Astrocyte of the hippocampus (primary cell): Measurements from ENCODE around the gene UBE2G1.
A peak's percentile ranks its signal among the peaks of the same experiment; 100 is the strongest.
"Not testable (repeated sequence)": the region's sequence is repeated elsewhere in the genome, so short reads cannot be mapped to it uniquely, and the experiment has no call there.

Source experiments
- DNase-seq: peaks from one replicate; pipeline ENCODE4 v3.0.0; 2011; ENCODE audit warnings: low read depth, low spot score

UBE2G1 gene

DNA sequence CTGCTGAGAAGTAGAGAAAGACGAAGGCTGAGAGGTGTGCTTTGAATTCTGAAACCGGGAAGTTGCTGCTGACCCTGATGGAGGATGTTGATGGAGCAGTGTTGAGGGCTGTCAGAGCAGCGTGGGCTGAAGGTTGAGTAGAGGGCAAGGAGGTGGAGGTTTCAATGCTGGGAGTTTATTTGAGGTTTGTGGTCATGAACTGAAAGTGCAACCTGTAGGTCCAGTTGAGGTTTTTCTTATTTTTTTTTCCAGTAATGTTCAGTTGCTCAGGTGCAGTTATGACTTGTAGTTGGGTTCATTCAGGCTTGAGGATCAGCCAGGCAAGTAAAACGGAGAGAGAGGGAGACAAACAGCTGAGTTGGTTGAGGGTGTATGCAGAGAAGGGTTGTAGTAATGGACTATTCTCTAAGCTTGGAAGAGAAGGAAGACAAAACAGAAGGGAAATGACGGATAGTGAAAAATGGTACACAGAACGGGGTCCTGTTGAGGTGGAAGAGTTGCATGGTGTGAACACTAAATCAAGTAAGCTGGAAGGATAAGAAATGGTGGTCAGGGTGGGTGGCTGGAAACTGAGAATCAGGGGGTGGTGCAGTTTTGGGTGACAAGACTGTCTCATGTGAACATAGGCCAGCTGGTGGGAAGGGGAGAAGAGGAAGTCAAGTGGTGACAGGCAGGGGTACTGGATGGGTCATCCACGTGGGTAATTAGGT is 8.7 kb upstream of the UBE2G1 start:
- DNase-seq, result no peak

DNA sequence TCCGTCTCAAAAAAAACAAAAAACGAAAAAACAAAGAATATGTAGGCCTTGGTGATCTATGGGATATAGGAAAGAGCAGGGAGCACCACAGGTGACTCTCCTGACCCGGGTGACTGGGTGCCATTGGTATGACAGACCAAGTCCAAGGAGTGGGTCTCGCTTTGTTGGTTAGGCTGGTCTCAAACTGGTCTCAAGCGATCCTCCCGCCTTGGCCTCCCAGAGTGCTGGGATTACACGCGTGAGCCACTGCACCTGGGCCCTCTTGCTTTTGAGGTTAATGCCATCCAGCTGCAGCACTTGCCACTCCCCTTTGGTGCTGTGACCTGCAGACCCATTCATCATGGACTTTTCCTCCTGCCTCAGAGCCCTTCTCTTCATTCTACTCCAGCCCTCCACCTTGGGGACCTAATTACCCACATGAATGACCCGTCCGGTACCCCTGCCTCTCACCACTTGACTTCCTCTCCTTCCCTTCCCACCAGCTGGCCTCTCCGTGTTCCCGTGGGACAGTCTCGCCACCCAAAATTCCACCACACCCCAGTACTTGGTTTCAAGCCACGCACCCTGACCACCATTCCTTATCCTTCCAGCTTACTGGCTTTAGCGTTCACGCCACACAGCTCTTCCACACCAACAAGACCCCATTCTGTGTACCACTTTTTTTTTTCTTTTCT is 3.2 kb upstream of the UBE2G1 start:
- no peak for DNase-seq

DNA sequence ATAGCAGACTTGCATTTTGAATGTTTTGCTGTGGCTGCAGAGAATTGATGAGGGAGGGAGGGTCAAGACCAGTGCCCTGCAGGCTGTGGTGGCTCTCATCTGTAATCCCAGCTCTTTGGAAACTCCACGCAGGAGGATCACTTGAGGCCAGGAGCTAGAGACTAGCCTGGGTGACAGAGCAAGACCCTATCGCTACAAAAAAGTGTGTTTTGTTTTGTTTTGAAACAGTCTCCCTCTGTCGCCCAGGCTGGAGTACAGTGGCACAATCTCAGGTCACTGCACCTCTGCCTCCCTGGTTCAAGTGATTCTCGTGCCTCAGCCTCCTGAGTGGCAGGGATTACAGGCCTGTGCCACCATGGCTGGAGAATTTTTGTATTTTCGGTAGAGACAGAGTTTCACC is 1.9 kb upstream of the UBE2G1 start:
- no peak for DNase-seq

DNA sequence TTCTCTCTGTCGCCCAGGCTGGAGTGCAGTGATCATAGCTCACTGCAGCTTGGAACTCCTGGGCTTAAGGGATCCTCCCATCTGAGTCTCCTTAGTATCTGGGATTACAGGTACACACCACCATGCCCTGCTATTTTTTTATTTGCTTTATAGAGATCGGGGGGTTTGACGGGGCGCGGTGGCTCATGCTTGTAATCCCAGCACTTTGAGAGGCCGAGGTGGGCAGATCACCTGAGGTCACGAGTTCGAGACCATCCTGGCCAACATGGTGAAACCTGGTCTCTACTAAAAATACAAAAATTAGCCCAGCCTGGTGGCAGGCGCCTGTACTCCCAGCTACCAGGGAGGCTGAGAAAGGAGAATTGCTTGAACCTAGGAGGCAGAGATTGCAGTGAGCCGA is 702 bp upstream of the UBE2G1 start:
- not testable (repeated sequence) for DNase-seq

DNA sequence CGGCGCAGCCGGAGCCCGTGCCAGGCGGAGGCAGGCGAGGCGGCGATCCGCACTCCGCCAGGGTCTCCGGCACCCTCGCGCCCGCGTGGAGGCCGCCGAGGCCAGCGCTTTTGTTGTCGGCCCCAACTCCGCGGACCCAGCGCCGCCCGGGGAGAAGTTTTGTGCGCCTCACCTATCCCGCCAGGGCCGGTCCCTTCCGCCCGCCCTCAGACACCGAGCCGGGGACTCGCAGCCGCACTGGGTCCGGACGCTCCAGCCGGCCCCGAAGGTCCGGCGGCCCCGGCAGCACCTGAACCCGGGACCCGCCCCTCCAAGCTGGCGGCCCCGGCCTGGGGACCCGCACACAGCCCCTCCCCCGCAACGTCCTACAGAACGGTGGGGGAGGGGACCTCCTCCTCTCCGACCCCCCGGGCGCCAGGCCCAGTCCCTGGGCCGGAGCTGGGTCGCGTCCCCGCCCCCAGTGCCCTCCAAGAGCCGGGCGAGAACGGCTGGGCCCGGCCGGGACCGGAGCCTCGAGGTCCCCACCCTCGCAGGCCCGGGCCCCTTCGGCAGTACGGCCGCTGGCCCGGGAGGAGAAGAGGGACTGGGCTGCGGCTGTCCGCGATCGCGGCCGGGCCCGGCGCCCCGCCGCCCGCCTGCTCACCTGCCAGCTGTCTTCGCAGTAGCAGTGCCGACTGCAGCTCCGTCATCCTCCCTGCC is 698 bp downstream of the UBE2G1 start:
- peak; percentile 59 for DNase-seq

DNA sequence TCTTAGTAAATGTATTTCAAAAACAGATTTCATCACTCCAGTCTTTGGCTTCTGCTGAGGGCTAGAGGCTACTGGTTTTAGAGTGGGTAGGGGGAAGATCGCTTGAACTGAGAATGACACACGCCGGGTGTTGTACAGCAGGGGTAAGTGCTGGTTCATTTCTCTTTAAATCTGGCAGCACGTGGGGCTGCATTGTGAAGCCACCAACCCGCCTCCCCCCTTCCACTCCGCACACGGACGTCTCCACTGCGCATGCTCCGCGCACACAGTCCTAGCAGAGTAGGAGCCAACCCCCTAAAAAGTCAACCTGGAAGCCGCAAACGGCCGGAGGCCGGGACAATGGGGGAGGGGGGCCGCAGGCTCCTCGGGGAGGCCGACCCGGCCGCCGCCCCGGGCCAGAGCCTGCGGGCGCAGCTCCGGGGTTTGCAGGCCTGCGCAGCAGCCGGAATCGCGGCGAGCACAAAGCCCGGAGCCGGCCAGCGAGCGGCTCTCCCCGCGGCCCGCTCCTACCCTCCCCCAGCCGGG is 1.3 kb downstream of the UBE2G1 start:
- DNase-seq, result peak; percentile 95

DNA sequence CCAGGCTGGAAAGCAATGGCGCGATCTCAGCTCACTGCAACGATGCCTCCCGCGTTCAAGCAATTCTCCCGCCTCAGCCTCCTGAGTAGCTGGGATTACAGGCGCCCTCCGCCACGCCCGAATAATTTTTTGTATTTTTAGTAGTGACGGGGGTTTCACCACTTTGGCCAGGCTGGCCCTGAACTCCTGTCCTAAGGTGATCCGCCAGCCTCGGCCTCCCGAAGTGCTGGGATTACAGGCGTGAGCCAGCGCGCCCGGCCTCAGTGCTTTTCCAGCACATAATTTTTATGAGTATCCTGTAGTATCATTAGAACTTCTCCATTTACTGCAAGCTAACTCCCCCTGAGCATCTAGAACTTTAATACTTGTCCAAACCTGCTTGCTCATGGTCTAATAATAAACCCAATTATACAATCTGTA is 1.8 kb downstream of the UBE2G1 start:
- no peak for DNase-seq

DNA sequence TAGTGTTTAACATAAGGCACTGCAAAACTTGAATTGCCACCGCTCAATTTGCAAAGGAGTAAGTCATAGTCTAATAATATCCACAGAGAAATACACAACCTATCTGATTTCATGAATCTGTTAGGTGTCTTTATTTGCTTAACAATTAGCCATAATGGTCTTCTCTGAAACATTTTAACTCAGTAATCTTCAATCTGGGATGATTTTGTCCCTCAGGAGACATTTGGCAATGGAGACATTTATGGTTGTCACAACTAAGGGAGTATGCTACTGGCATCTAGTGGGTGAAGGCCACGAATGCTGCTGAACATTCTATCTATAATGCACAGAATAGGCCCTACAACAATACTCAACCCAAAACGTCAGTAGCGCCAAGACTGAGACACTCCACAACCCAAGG is 4.3 kb downstream of the UBE2G1 start:
- DNase-seq, result peak; percentile 20

DNA sequence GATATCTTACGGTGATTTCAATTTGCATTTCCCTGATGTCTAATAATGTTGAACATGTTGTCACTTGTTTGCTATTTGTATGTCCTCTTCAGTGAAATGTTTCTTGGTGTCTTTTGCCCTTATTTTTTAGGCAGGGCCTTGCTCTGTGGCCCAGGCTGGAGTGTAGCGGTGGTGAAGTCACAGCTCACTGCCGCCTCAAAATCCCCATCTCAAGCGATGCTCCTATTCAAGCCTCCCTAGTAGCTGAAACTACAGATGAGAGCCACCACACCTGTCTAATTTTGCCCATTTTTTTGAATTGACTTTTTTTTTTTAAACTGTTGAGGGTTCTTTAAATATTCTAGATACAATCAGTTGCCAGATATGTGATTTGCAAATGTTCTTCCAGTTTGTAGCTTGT is 8.3 kb downstream of the UBE2G1 start:
- no peak for DNase-seq

DNA sequence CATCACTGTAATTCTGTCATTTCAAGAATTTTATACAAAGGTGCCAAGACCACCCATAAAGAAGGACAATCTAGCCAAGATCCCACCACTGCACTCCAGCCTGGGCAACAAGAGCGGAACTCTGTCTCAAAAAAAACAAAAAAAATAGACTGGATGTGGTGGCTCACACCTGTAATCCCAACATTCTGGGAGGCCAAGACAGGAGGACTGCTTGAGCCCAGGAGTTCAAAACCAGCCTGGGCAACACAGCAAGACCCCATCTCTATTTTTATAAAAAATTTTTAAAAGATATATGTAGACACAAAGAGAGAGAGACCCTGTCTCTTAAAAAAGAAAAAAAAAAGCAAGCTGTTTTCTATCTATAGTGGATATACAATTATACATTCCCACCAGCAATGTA is 8.8 kb downstream of the UBE2G1 start:
- no peak for DNase-seq

DNA sequence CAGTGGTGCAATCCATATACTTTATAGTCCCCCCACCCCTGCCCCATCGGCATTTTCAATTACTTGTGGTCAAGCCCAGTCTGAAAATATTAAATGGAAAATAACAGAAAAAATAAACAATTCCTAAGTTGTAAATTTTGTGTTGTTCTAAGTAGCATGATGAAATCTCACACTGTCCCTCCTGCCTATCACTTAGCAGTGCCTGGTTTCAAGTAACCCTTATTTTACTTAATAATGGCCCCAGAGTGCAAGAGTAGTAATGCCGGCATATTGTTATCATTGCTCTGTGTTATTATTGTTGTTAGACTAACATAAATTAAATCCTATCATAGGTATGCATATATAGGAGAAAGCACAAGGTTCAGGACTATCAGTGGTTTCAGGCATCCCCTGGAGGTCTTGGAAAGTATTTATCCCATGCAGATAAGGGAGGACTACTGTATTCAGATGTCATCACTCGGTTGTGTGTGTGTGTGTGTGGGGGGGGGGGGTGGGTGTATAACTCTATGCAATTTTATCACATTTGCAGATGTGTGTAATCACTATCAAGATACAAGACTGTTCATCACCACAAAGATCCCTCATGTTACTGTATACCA is 9.3 kb downstream of the UBE2G1 start:
- DNase-seq, result no peak

DNA sequence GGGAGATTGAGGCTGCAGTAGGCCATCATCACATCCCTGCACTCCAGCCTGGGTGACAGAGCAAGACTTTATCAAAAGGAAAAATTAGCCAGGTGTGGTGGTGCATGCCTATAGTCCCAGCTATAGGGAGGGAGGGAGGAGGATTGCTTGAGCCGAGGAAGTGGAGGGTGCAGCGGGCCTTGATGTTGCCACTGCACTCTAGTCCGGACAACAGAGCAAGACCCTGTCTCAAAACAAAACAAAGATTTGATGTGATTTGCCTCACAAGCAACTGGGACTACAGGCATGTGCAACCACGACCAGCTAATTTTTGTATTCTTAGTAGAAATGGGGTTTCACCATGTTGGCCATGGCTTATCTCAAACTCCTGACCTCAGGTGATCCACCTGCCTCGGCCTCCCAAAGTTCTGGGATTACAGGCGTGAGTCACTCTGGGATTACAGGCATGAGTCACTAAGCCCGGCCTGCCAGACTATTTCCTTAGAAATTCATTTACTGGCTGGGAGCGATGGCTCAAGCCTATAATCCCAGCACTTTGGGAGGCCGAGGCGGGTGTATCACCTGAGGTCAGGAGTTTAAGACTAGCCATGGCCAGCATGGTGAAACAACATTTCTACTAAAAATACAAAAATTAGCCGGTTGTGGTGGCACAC is 11.5 kb downstream of the UBE2G1 start:
- DNase-seq, result no peak

DNA sequence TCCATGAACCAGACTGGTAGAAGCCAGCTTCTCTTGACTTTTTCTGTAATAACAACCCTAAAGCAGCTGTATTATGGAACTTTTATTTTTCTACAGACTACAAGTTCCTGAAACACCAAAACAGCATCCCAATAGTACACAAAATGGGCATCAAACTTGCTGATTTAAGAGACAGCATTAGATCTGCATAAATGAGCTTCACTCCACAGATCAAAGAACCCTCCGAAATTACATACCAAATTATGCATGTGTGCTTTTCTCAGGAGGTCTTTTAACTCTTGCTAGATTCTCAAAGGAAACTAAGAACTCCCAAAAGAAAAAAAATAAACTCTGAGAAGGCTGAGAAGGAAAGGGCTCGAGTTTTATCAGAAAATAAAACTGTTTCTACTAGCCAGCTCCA is 12.3 kb downstream of the UBE2G1 start:
- no peak for DNase-seq

DNA sequence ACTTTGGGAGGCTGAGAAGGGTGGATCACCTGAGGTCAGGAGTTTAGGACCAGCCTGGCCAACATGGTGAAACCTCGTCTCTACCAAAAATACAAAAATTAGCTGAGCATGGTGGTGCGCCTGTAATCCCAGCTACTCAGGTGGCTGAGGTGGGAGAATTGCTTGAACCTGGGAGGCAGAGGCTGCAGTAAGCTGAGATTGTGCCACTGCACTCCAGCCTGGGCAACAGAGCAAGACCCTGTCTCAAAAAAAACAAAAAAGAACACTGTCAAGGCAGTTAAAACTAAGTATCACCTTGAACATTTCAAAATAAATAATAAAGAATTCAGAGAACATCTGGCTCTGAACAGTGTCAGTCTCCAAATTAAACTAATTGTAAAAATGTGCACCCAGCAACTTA is 16.3 kb downstream of the UBE2G1 start:
- DNase-seq, result not testable (repeated sequence)

DNA sequence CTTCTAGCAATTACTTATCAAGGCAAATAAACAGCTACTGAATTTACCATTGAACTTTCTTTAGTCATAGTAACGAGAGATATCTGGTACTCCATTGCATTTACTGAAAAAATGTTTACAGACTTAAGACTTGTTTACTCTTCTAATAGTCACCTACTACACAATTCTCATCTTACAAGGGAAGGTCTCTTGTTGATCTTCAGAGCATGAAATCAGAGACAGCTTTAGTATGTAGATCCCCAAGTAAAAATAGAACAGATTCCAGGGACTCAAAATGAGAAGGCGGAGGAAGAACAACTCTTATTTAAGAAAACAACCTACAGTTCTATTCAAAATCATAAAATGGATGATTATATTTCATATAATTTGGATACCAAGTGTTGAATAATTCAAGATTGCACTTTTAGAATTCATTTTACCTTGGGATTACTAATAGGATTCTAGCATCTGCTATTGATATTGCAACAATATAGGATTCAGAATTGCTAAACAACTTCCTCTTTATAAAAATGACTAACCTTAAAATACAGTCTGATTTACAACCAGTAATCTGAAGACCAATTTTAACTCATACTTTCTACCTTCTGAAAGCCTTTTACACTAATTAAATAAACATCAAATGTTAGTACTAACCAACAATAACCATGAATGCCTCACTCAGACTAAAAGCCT is 20.8 kb downstream of the UBE2G1 start:
- DNase-seq, result no peak

DNA sequence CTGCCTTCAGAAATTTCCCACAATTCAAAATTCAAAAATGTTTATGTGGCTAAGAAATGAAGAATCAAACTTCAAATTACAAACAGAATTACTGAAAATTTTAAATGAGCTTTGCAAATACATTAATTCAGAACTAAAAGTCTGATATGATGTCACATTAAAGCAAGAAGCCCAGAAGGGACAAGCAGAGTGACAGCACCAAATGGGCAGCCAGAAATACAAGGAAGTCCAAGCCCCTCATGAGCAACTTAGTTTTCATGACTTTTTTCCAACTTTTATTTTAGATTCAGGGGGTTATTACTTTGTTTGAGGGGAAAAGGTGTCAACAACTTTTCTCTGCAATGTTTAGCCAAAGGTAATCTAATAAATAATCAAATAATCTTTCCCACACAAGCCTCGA is 21.5 kb downstream of the UBE2G1 start:
- no peak for DNase-seq

DNA sequence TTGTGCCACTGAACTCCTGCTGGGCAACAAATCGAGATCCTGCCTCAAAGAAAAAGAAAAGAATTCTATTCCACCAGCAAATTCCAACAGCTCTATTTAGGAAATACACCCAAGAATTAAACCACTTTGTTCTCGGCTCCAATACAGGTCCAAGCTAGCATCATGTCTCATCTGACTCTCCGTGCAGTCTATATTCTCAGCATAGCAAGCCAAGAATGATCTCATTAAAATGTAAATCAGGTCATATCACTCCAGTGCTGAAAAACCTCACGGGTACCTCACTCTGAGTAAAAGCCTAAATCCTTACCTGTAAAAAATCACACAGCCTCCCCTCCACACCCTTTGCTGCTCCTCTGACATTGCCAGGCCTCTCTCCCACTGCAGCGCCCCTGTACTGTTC is 23.9 kb downstream of the UBE2G1 start:
- peak; percentile 13 for DNase-seq

DNA sequence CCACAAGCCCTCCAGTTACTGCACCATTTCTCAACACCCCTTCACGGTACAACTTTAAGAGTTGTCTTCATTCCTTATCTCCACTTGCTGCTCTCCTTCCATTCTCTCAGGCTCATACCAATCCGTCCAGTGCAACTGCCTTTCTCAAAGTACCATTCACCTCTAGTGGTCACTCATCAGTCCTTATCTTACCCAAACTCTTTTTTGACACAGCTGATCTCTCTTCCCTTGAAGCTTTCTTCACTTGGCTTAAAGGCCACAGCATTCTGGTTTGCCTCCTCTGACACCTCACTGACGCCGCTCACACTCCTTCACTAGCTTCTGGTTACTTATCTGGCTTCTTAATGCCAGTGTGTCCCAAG is 24.9 kb downstream of the UBE2G1 start:
- DNase-seq, result no peak

DNA sequence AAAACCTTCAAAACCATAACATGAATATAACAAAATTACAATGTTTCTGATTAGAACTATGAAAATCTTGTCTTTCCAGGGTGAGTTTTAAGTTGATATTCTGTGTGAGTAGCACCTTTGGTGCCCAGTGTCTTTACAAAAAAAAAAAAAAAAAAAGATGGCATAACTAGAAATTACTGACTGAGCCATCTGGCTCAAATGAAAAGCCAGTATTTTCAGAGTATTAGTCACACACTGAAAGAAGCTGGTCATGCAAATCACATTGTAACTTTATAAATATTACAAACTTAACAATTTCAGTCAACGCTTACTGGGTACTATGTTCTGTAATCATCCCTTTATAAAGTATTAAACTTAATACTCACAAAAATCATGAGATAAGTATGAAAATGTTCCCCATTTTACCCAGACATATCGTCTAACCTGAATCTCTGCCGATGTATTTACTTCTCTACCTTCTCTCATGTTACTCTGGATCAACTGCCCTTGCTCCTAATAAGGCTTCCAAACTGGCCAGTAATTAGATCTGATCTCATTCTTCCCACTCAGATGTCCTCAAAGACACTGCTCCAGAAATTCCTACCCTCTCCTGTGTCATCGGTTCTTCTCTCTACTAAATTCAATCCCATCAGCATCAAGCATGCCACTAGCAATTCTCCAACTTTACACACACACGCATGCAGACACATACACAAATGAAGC is 25.4 kb downstream of the UBE2G1 start:
- no peak for DNase-seq

DNA sequence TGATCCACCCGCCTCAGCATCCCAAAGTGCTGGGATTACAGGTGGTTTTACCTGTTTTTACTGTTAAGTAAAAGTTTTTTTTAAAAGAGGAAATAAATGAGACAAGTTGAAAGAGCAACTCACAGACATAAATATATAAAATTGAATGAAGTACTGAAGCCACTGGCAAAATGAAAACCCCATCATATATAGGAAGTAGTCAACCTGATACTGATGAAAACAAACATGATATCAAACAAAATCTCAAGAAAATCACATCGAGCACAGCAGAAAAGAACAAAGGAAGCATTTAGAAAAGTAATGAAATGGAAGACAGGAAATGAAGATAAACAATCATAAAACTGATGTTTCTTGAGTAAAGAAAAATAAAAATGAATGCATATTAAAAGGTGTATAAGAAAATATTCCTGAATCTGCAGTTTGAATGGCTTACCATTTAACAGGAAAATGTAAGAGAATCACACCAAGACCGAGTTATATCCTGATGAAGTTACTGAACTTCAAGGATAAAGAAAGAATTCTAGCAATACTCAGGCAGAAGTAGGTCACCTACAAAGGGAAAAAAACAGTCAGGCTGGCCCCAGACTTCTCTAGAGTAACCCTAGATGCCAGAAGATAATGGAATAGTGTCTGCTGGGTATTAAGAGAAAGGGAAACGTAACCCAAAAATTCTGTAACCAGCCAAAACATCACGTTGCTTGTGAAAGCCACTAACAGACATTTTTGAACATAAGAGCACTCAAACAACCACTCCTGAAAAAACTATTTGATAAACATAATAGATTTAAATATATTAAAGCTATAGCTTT is 31.5 kb downstream of the UBE2G1 start:
- DNase-seq, result no peak
